HEK293 (cell line): Measurements from ENCODE around the gene OPCML.

ENCODE experiments used
- CTCF ChIA-PET: fragments of 350-600 bp; formaldehyde crosslinking; extraction: SDS; loops from one replicate; lab custom pipeline; 2021; ENCODE audit warnings: antibody characterized with exemption; lab: Yijun Ruan, JAX
- POLR2A ChIA-PET: fragments of 300-600 bp; formaldehyde crosslinking; extraction: SDS; loops from one replicate; lab custom pipeline; 2020; ENCODE audit warnings: antibody characterized with exemption, inconsistent platforms; lab: Yijun Ruan, JAX
- H3K27ac ChIP-seq: fragments of 200-500 bp; sonication (Bioruptor generic); 2 replicates; pipeline ENCODE4 v1.5.1; 2014; ENCODE audit warnings: low read depth, low read length, control low read depth, inconsistent platforms; ENCODE audit errors: extremely low read depth
- H3K36me3 ChIP-seq, 2 experiments: fragments of 200-500 bp in 1 of 2; sonication (Bioruptor generic) in 1 of 2; 1 replicate in 1 of 2; 2 replicates in 1 of 2; pipeline ENCODE4 v1.5.1; 2014 to 2017; ENCODE audit warnings: inconsistent platforms in 2 of 2, low read length in 2 of 2; ENCODE audit not compliant: control insufficient read depth in 2 of 2, insufficient read depth in 1 of 2
- H3K4me1 ChIP-seq: fragments of 200-500 bp; sonication (Bioruptor generic); 2 replicates; pipeline ENCODE4 v1.5.1; 2014; ENCODE audit warnings: mild to moderate bottlenecking, low read length, inconsistent platforms; ENCODE audit not compliant: control insufficient read depth, insufficient read depth
- H3K4me3 ChIP-seq: 2 replicates; pipeline ENCODE4 v1.5.1; 2011; ENCODE audit warnings: low read depth, mild to moderate bottlenecking, control low read depth, low read length, moderate library complexity
- H3K9me3 ChIP-seq: fragments of 200-500 bp; sonication (Bioruptor generic); 2 replicates; pipeline ENCODE4 v1.5.1; 2014; ENCODE audit warnings: low read depth, low read length, inconsistent platforms; ENCODE audit not compliant: control insufficient read depth, insufficient read depth
- BCL11A ChIP-seq: fragments of 450-650 bp; formaldehyde crosslinking; IDR thresholded peaks from 2 replicates; pipeline ENCODE4 v1.5.1; 2016; ENCODE audit warnings: low read depth, missing biosample characterization, missing genetic modification characterization
- KLF9 ChIP-seq: fragments of 450-650 bp; formaldehyde crosslinking; IDR thresholded peaks from 2 replicates; pipeline ENCODE4 v1.5.1; 2016; ENCODE audit warnings: missing biosample characterization, missing genetic modification characterization, low read depth
- TSHZ1 ChIP-seq: fragments of 450-650 bp; formaldehyde crosslinking; IDR thresholded peaks from 2 replicates; pipeline ENCODE4 v1.5.1; 2016; ENCODE audit warnings: missing biosample characterization, missing genetic modification characterization, borderline replicate concordance
- ZNF114 ChIP-seq: fragments of 450-650 bp; formaldehyde crosslinking; IDR thresholded peaks from 2 replicates; pipeline ENCODE4 v1.5.0; 2017; ENCODE audit warnings: missing biosample characterization, missing genetic modification characterization
- ZNF132 ChIP-seq: fragments of 450-650 bp; formaldehyde crosslinking; IDR thresholded peaks from 2 replicates; pipeline ENCODE4 v1.5.1; 2017; ENCODE audit warnings: missing biosample characterization, missing genetic modification characterization, borderline replicate concordance
- ZNF221 ChIP-seq: fragments of 450-650 bp; formaldehyde crosslinking; IDR thresholded peaks from 2 replicates; pipeline ENCODE4 v1.5.1; 2017; ENCODE audit warnings: missing biosample characterization, missing genetic modification characterization, borderline replicate concordance
- ZNF311 ChIP-seq: fragments of 450-650 bp; formaldehyde crosslinking; IDR thresholded peaks from 2 replicates; pipeline ENCODE4 v1.5.1; 2017; ENCODE audit warnings: missing biosample characterization, missing genetic modification characterization, borderline replicate concordance
- ZNF398 ChIP-seq: fragments of 450-650 bp; formaldehyde crosslinking; IDR thresholded peaks from 2 replicates; pipeline ENCODE4 v1.5.1; 2017; ENCODE audit warnings: missing biosample characterization, missing genetic modification characterization
- ZNF404 ChIP-seq: fragments of 450-650 bp; formaldehyde crosslinking; IDR thresholded peaks from 2 replicates; pipeline ENCODE4 v1.5.1; 2017; ENCODE audit warnings: missing biosample characterization, missing genetic modification characterization
- ZNF426 ChIP-seq: fragments of 450-650 bp; formaldehyde crosslinking; IDR thresholded peaks from 2 replicates; pipeline ENCODE4 v1.5.1; 2017; ENCODE audit warnings: missing biosample characterization, missing genetic modification characterization, mild to moderate bottlenecking, inconsistent platforms, moderate library complexity
- ZNF548 ChIP-seq: fragments of 450-650 bp; formaldehyde crosslinking; IDR thresholded peaks from 2 replicates; pipeline ENCODE4 v1.5.1; 2016; ENCODE audit warnings: missing biosample characterization, missing genetic modification characterization
- ZNF561 ChIP-seq: fragments of 450-650 bp; IDR thresholded peaks from 2 replicates; pipeline ENCODE4 v1.5.1; 2018; ENCODE audit warnings: missing biosample characterization, missing genetic modification characterization, borderline replicate concordance
- ZNF580 ChIP-seq: fragments of 450-650 bp; formaldehyde crosslinking; IDR thresholded peaks from 2 replicates; pipeline ENCODE4 v1.5.1; 2016; ENCODE audit warnings: missing biosample characterization, missing genetic modification characterization
- ZNF660 ChIP-seq: fragments of 450-650 bp; IDR thresholded peaks from 2 replicates; pipeline ENCODE4 v1.5.1; 2018; ENCODE audit warnings: missing biosample characterization, mild to moderate bottlenecking, missing genetic modification characterization
- ZNF670 ChIP-seq: fragments of 450-650 bp; formaldehyde crosslinking; IDR thresholded peaks from 2 replicates; pipeline ENCODE4 v1.5.1; 2016; ENCODE audit warnings: missing biosample characterization, missing genetic modification characterization, low read depth
- ZSCAN18 ChIP-seq: fragments of 450-650 bp; formaldehyde crosslinking; IDR thresholded peaks from 2 replicates; pipeline ENCODE4 v1.5.1; 2016; ENCODE audit warnings: missing biosample characterization, missing genetic modification characterization
- TF ChIP-seq, protein P1 (sequence below): fragments of 450-650 bp; formaldehyde crosslinking; conservative IDR thresholded peaks from 2 replicates; pipeline ENCODE4 v1.5.1; 2016; ENCODE audit warnings: low read depth, missing biosample characterization, missing genetic modification characterization
- TF ChIP-seq, protein P2 (sequence below): fragments of 450-650 bp; formaldehyde crosslinking; IDR thresholded peaks from 2 replicates; pipeline ENCODE4 v1.5.1; 2016; ENCODE audit warnings: missing biosample characterization, missing genetic modification characterization

Gene OPCML

GRCh38 chr11:133500936-133501335, 31.4 kb downstream of the OPCML start (continued):
- TF ChIP-seq KLF9 (tag by site-specific recombination): no peak

DNA sequence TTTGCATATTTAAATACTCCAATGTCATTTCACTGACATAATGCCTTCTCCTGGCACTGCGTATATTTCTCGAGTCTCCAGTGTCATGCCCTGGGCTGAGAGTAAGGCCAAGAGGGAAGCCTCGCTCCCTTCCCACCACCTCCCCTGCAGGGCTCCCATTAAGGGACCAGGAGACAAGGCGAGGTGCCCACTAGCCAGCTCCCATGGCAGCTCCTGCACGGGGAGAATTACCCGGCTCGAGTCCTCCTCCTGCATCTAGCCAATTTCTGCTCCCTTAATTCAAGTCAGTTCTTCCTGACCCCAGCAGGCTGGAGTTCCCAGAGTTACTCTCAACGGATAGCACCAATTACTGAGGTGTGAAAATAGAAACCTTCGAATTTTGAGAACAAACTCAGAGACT, 31.9 kb downstream of the OPCML start:
- CTCF ChIA-PET: no interaction called here
- Histone ChIP-seq H3K4me3 (no peak overlapping the region), H3K9me3 (no peaks in the 10 kb centered on the region), H3K4me1 (no peaks in the 10 kb centered on the region), H3K36me3 (no peaks in the 10 kb centered on the region), H3K27ac (no peak overlapping the region)
- POLR2A ChIA-PET: no interaction called here
- TF ChIP-seq BCL11A (tag by site-specific recombination) (no peak), ZNF221 (tag by site-specific recombination) (no peak), ZNF426 (tag by site-specific recombination) (no peak), ZNF311 (tag by site-specific recombination) (no peak), ZNF114 (tag by site-specific recombination) (no peak), ZNF670 (tag by site-specific recombination) (no peak), ZNF404 (tag by site-specific recombination) (no peak), ZNF398 (tag by site-specific recombination) (no peak), ZNF561 (tag by site-specific recombination) (no peak), ZSCAN18 (no peak), ZNF548 (no peak), ZNF660 (tag by site-specific recombination) (no peak), ZNF132 (tag by site-specific recombination) (no peak), ZNF580 (no peak), TSHZ1 (tag by site-specific recombination) (no peak)
- TF ChIP-seq, protein P1, sequence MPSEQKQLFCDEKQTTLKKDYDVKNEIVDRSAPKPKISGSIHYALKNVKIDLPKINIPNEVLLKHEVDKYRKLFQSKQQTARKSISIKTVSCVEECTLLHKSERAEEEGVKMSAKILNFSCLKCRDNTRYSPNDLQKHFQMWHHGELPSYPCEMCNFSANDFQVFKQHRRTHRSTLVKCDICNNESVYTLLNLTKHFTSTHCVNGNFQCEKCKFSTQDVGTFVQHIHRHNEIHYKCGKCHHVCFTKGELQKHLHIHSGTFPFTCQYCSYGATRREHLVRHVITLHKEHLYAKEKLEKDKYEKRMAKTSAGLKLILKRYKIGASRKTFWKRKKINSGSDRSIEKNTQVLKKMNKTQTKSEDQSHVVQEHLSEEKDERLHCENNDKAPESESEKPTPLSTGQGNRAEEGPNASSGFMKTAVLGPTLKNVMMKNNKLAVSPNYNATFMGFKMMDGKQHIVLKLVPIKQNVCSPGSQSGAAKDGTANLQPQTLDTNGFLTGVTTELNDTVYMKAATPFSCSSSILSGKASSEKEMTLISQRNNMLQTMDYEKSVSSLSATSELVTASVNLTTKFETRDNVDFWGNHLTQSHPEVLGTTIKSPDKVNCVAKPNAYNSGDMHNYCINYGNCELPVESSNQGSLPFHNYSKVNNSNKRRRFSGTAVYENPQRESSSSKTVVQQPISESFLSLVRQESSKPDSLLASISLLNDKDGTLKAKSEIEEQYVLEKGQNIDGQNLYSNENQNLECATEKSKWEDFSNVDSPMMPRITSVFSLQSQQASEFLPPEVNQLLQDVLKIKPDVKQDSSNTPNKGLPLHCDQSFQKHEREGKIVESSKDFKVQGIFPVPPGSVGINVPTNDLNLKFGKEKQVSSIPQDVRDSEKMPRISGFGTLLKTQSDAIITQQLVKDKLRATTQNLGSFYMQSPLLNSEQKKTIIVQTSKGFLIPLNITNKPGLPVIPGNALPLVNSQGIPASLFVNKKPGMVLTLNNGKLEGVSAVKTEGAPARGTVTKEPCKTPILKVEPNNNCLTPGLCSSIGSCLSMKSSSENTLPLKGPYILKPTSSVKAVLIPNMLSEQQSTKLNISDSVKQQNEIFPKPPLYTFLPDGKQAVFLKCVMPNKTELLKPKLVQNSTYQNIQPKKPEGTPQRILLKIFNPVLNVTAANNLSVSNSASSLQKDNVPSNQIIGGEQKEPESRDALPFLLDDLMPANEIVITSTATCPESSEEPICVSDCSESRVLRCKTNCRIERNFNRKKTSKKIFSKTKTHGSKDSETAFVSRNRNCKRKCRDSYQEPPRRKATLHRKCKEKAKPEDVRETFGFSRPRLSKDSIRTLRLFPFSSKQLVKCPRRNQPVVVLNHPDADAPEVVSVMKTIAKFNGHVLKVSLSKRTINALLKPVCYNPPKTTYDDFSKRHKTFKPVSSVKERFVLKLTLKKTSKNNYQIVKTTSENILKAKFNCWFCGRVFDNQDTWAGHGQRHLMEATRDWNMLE: no peak
- TF ChIP-seq, protein P2, sequence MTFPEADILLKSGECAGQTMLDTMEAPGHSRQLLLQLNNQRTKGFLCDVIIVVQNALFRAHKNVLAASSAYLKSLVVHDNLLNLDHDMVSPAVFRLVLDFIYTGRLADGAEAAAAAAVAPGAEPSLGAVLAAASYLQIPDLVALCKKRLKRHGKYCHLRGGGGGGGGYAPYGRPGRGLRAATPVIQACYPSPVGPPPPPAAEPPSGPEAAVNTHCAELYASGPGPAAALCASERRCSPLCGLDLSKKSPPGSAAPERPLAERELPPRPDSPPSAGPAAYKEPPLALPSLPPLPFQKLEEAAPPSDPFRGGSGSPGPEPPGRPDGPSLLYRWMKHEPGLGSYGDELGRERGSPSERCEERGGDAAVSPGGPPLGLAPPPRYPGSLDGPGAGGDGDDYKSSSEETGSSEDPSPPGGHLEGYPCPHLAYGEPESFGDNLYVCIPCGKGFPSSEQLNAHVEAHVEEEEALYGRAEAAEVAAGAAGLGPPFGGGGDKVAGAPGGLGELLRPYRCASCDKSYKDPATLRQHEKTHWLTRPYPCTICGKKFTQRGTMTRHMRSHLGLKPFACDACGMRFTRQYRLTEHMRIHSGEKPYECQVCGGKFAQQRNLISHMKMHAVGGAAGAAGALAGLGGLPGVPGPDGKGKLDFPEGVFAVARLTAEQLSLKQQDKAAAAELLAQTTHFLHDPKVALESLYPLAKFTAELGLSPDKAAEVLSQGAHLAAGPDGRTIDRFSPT (tag by site-specific recombination): no peak
